H9 (cell line): Measurements from ENCODE around the gene ATP6V1G2. TPM values are rescaled to one million over a fixed set of nuclear protein-coding genes. Genes with fewer than 3 reads are reported as not detected.

Experiments
- DNase-seq: peaks from one replicate; pipeline ENCODE4 v3.0.0-alpha.2; 2017
- H2AFZ ChIP-seq: one replicate; pipeline ENCODE4 v1.6.1; 2013; ENCODE audit warnings: mild to moderate bottlenecking, low read length, control low read depth, moderate library complexity
- H2AK5ac ChIP-seq: 2 replicates; pipeline ENCODE4 v1.6.1; 2013; ENCODE audit warnings: low read length, control low read depth, mixed read lengths; ENCODE audit not compliant: insufficient read length
- H2BK120ac ChIP-seq: one replicate; pipeline ENCODE4 v1.6.1; 2013; ENCODE audit warnings: low read depth, mild to moderate bottlenecking, low read length, control low read depth, inconsistent platforms; ENCODE audit not compliant: poor library complexity, severe bottlenecking
- H2BK12ac ChIP-seq: 2 replicates; pipeline ENCODE4 v1.6.1; 2013; ENCODE audit warnings: low read length, control low read depth, mixed read lengths, low read depth; ENCODE audit not compliant: insufficient read length
- H2BK15ac ChIP-seq: 2 replicates; pipeline ENCODE4 v1.6.1; 2013; ENCODE audit warnings: low read depth, low read length, control low read depth
- H2BK20ac ChIP-seq: one replicate; pipeline ENCODE4 v1.6.1; 2013; ENCODE audit warnings: low read depth, mild to moderate bottlenecking, low read length, control low read depth, inconsistent platforms; ENCODE audit not compliant: poor library complexity, severe bottlenecking
- H2BK5ac ChIP-seq: 2 replicates; pipeline ENCODE4 v1.6.1; 2013; ENCODE audit warnings: low read length, control low read depth, mixed read lengths; ENCODE audit not compliant: insufficient read length
- H3K14ac ChIP-seq: 2 replicates; pipeline ENCODE4 v1.6.1; 2013; ENCODE audit warnings: low read length, control low read depth; ENCODE audit not compliant: insufficient read depth
- H3K18ac ChIP-seq: 2 replicates; pipeline ENCODE4 v1.6.1; 2013; ENCODE audit warnings: low read depth, mild to moderate bottlenecking, mixed read lengths, low read length, control low read depth; ENCODE audit not compliant: insufficient read length
- H3K23ac ChIP-seq: 2 replicates; pipeline ENCODE4 v1.6.1; 2013; ENCODE audit warnings: low read length, control low read depth, mixed read lengths, low read depth; ENCODE audit not compliant: insufficient read length
- H3K23me2 ChIP-seq: 2 replicates; pipeline ENCODE4 v1.6.1; 2013; ENCODE audit warnings: low read depth, mild to moderate bottlenecking, mixed read lengths, low read length, control low read depth; ENCODE audit not compliant: insufficient read length, poor library complexity, severe bottlenecking
- H3K27ac ChIP-seq: 2 replicates; pipeline ENCODE4 v1.5.1; 2013; ENCODE audit warnings: low read length, control low read depth, mixed read lengths, low read depth; ENCODE audit not compliant: insufficient read length
- H3K27me3 ChIP-seq: 2 replicates; pipeline ENCODE4 v1.6.1; 2013; ENCODE audit warnings: low read length, control low read depth, inconsistent platforms; ENCODE audit not compliant: insufficient read depth
- H3K4ac ChIP-seq: 2 replicates; pipeline ENCODE4 v1.6.1; 2013; ENCODE audit warnings: low read depth, mild to moderate bottlenecking, control low read depth, inconsistent platforms, low read length, moderate library complexity
- H3K4me1 ChIP-seq: 2 replicates; pipeline ENCODE4 v1.6.1; 2013; ENCODE audit warnings: low read length, control low read depth, inconsistent platforms; ENCODE audit not compliant: insufficient read depth
- H3K4me2 ChIP-seq: 2 replicates; pipeline ENCODE4 v1.6.1; 2013; ENCODE audit warnings: low read length, control low read depth, mixed read lengths; ENCODE audit not compliant: insufficient read length, insufficient read depth
- H3K56ac ChIP-seq: 2 replicates; pipeline ENCODE4 v1.6.1; 2013; ENCODE audit warnings: low read depth, mild to moderate bottlenecking, mixed read lengths, low read length, control low read depth; ENCODE audit not compliant: insufficient read length
- H3K79me1 ChIP-seq: 2 replicates; pipeline ENCODE4 v1.6.1; 2013; ENCODE audit warnings: low read depth, mild to moderate bottlenecking, moderate library complexity, low read length, control low read depth, inconsistent platforms; ENCODE audit not compliant: insufficient read depth, poor library complexity, severe bottlenecking
- H3K79me2 ChIP-seq: 2 replicates; pipeline ENCODE4 v1.6.1; 2013; ENCODE audit warnings: low read length, control low read depth, inconsistent platforms; ENCODE audit not compliant: insufficient read depth
- H3K9ac ChIP-seq: 2 replicates; pipeline ENCODE4 v1.6.1; 2013; ENCODE audit warnings: low read length, control low read depth, mixed read lengths; ENCODE audit not compliant: insufficient read length; ENCODE audit errors: extremely low read depth
- H3K9me3 ChIP-seq: one replicate; pipeline ENCODE4 v1.6.1; 2013; ENCODE audit warnings: low read depth, low read length, inconsistent platforms; ENCODE audit not compliant: control insufficient read depth
- H3T11ph ChIP-seq: one replicate; pipeline ENCODE4 v1.6.1; 2013; ENCODE audit warnings: mild to moderate bottlenecking, low read length, control low read depth, inconsistent platforms
- H4K20me1 ChIP-seq: one replicate; pipeline ENCODE4 v1.6.1; 2013; ENCODE audit not compliant: control insufficient read depth, insufficient read length, insufficient read depth
- H4K5ac ChIP-seq: 2 replicates; pipeline ENCODE4 v1.6.1; 2013; ENCODE audit warnings: low read depth, mild to moderate bottlenecking, mixed read lengths, low read length, control low read depth; ENCODE audit not compliant: insufficient read length
- H4K8ac ChIP-seq: replicated peaks from 2 replicates; pipeline ENCODE4 v1.6.1; 2013; ENCODE audit warnings: low read length, control low read depth, mixed read lengths, low read depth; ENCODE audit not compliant: insufficient read length
- H4K91ac ChIP-seq: 2 replicates; pipeline ENCODE4 v1.6.1; 2013; ENCODE audit warnings: low read depth, mild to moderate bottlenecking, moderate library complexity, mixed read lengths, low read length, control low read depth; ENCODE audit not compliant: insufficient read length
- H3K27ac Mint-ChIP-seq, 3 experiments: 2 replicates in 2 of 3; 3 replicates in 1 of 3; pipeline ENCODE4 v1.8.0; 2020 to 2021; ENCODE audit warnings: mixed read lengths in 3 of 3, mild to moderate bottlenecking in 1 of 3, moderate library complexity in 1 of 3
- H3K27me3 Mint-ChIP-seq: 2 replicates; pipeline ENCODE4 v1.8.0; 2021; ENCODE audit warnings: low read depth, mild to moderate bottlenecking, moderate library complexity, mixed read lengths
- H3K36me3 Mint-ChIP-seq, 3 experiments: 2 replicates in 2 of 3; 3 replicates in 1 of 3; pipeline ENCODE4 v1.8.0; 2020 to 2021; ENCODE audit warnings: low read depth in 3 of 3, mixed read lengths in 3 of 3; ENCODE audit not compliant: insufficient read depth in 1 of 3
- H3K4me1 Mint-ChIP-seq, 2 experiments: 2 replicates each; pipeline ENCODE4 v1.8.0; 2020; ENCODE audit warnings: mixed read lengths in 2 of 2
- H3K4me3 Mint-ChIP-seq, 2 experiments: 2 replicates in 1 of 2; 3 replicates in 1 of 2; pipeline ENCODE4 v1.8.0; 2020 to 2021; ENCODE audit warnings: mild to moderate bottlenecking in 2 of 2, mixed read lengths in 2 of 2, moderate library complexity in 1 of 2
- H3K9me3 Mint-ChIP-seq, 2 experiments: 2 replicates in 1 of 2; 3 replicates in 1 of 2; pipeline ENCODE4 v1.8.0; 2020; ENCODE audit warnings: mild to moderate bottlenecking in 2 of 2, mixed read lengths in 2 of 2, moderate library complexity in 1 of 2
- CTCF ChIP-seq: fragments of 200-600 bp; sonication (generic); conservative IDR thresholded peaks from 3 replicates; pipeline ENCODE4 v1.8.0; 2021; ENCODE audit warnings: antibody characterized with exemption, mild to moderate bottlenecking
- WGBS: extraction: QIAGEN DNeasy Blood & Tissue Kit; methylation state at CpG from one replicate; pipeline ENCODE4 v1.1.7; 2013; ENCODE audit warnings: missing lambda C conversion rate, low lambda C conversion rate, mixed read lengths; ENCODE audit not compliant: insufficient read length; ENCODE audit errors: extremely low coverage; 5-methylcytosine and 5-hydroxymethylcytosine counted together
- total RNA-seq: library from RNA; stranded (reverse); gene quantifications from 2 replicates; pipeline ENCODE4 v1.2.1, GENCODE V29; 2021

The ATP6V1G2 gene
- total RNA-seq, 1 experiment from 2014 or later, result 3.8 TPM

DNA sequence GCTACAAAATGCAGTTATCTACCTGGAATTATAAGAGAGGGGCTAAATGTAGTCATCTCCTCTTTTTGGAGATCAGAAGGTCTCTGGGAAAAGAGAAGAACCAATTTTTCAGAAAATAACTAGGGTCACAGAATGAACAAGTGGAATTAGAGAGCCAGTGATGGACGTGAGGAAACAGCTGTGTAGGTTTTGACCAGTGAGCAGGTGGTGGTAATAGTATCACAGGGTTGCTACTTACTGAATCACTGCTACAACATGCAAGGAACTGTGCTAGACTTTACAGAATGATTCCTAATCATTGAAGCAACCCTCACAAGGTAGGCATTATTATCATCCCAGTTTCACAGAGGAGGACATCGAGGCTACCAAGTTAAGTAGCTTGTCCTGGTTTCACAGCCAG is 1.7 kb downstream of the ATP6V1G2 start:
- Histone ChIP-seq H3K27me3 (no peaks in the 10 kb centered on the region), H2BK12ac (no peak overlapping the region), H3K9ac (no peak overlapping the region), H2BK15ac (no peak overlapping the region), H2BK20ac (no peak overlapping the region), H3K23ac (no peak overlapping the region), H3K23me2 (peaks cover 5% of the 10 kb centered on the region), H3K4me1 (peaks cover 2% of the 10 kb centered on the region; the same call in 1 of the 2 replicates), H3K56ac (no peak overlapping the region), H3K18ac (no peak overlapping the region), H3K27ac (no peak overlapping the region), H2BK120ac (no peak overlapping the region), H4K20me1 (no peaks in the 10 kb centered on the region), H3K79me2 (peaks cover 17% of the 10 kb centered on the region), H2AK5ac (no peak overlapping the region), H2AFZ (no peak overlapping the region), H3T11ph (no peak overlapping the region), H3K9me3 (no peaks in the 10 kb centered on the region), H3K4me2 (no peak overlapping the region), H2BK5ac (no peak overlapping the region), H4K8ac (no peak overlapping the region), H4K5ac (no peak overlapping the region), H4K91ac (no peak overlapping the region), H3K79me1 (peaks cover 3% of the 10 kb centered on the region), H3K14ac (no peak overlapping the region), H3K4ac (no peak overlapping the region)
- H3K9me3 Mint-ChIP-seq, result no peaks in the 10 kb centered on the region; a peak in 1 of 5 replicates
- no peak for TF ChIP-seq CTCF
- WGBS, result no CpG with 5 or more reads among the region's 2 CpGs
- peak overlapping the region in 1 of 3 experiments; percentile 1; a peak in 1 of 7 replicates for H3K27ac Mint-ChIP-seq
- H3K36me3 Mint-ChIP-seq, result peaks cover 23 to 35% (median 34%) of the 10 kb centered on the region in 3 experiments
- no peaks in the 10 kb centered on the region for H3K27me3 Mint-ChIP-seq
- no peak overlapping the region for H3K4me3 Mint-ChIP-seq
- peaks cover 29 to 39% of the 10 kb centered on the region in 2 experiments for H3K4me1 Mint-ChIP-seq
- no peak for DNase-seq
